Measurements from ENCODE around the gene FIP1L1. TPM values are rescaled to one million over a fixed set of nuclear protein-coding genes. Genes with fewer than 3 reads are reported as not detected.

The FIP1L1 gene
- total and polyA plus RNA-seq, 10 of the 15 experiments (the other 5 are each of a cell fraction or from before 2014, with no cell fraction given), result 28.1 to 110 (median 59.4) TPM

GRCh38 chr4:53377319-53378170 lies at the start of gene FIP1L1 (continued):
- TF ChIP-seq ZNF24 (IDR thresholded peaks at IDR 0.05), result no peak
- TF ChIP-seq MEF2A (IDR thresholded peaks at IDR 0.05; ENCODE audit: insufficient read depth, low read depth, low read length), result no peak
- TF ChIP-seq WRNIP1 (IDR thresholded peaks at IDR 0.05; ENCODE audit: borderline replicate concordance, low read depth, low read length), result no peak
- TF ChIP-seq CBX3 (IDR thresholded peaks at IDR 0.05; ENCODE audit: borderline replicate concordance, low read depth), result no peak
- TF ChIP-seq RELB (IDR thresholded peaks at IDR 0.05; ENCODE audit: low read depth), result peak; percentile 18; the same call in 1 of the 2 replicates
- 0 out of 2 replicates have a peak, but pooled peaks have one; percentile 66 for TF ChIP-seq TCF3 (IDR thresholded peaks at IDR 0.05; ENCODE audit: borderline replicate concordance, insufficient read depth, low read depth, low read length)
- TF ChIP-seq EED (IDR thresholded peaks at IDR 0.05; ENCODE audit: low read depth), result no peak
- TF ChIP-seq LARP7 (IDR thresholded peaks at IDR 0.05), result peak; percentile 84
- TF ChIP-seq TCF12 (IDR thresholded peaks at IDR 0.05; ENCODE audit: low read depth, low read length), result 0 out of 2 replicates have a peak, but pooled peaks have one; percentile 21
- peak; percentile 38 for TF ChIP-seq SP1 (IDR thresholded peaks at IDR 0.05; ENCODE audit: low read depth, low read length)
- TF ChIP-seq RAD51 (IDR thresholded peaks at IDR 0.05), result no peak
- peak; percentile 44; the same call in 1 of the 2 replicates for TF ChIP-seq SMAD5 (IDR thresholded peaks at IDR 0.05; ENCODE audit: low read depth)
- TF ChIP-seq ZNF217 (IDR thresholded peaks at IDR 0.05), result no peak
- TF ChIP-seq MYB (IDR thresholded peaks at IDR 0.05; ENCODE audit: borderline replicate concordance, low read depth, low read length), result no peak
- TF ChIP-seq SMC3 (IDR thresholded peaks at IDR 0.05; ENCODE audit: borderline replicate concordance, low read length), result no peak
- no peak for TF ChIP-seq ZBTB4 (CRISPR knock-in tag; IDR thresholded peaks at IDR 0.05)
- no peak for TF ChIP-seq YBX1 (IDR thresholded peaks at IDR 0.05)
- peak; percentile 28; the same call in 1 of the 2 replicates for TF ChIP-seq HCFC1 (IDR thresholded peaks at IDR 0.05; ENCODE audit: low read length)
- TF ChIP-seq USF1 (IDR thresholded peaks at IDR 0.05; ENCODE audit: borderline replicate concordance, extremely low read length, insufficient read depth, low read depth, low read length), result peak; percentile 30
- no peak for TF ChIP-seq SIX5 (IDR thresholded peaks at IDR 0.05; ENCODE audit: low read depth, low read length, severe bottlenecking)
- TF ChIP-seq EP300 (IDR thresholded peaks at IDR 0.05; ENCODE audit: borderline replicate concordance in 1 of 2, control insufficient read depth in 1 of 2, low read depth in 2 of 2, low read length in 2 of 2), result no peak
- no peak for TF ChIP-seq KAT2A (conservative IDR thresholded peaks at IDR 0.05; ENCODE audit: control insufficient read depth, low read depth, low read length)
- peak; percentile 89 for TF ChIP-seq PML (IDR thresholded peaks at IDR 0.05; ENCODE audit: low read length)
- no peak for TF ChIP-seq EZH2 (IDR thresholded peaks at IDR 0.05; ENCODE audit: borderline replicate concordance, control insufficient read depth, low read depth, low read length)

Data from GM12878 (cell line).